A673 (cell line): ENCODE results near the gene C1R. TPM values are rescaled to one million over a fixed set of nuclear protein-coding genes. Genes with fewer than 3 reads are reported as not detected.

ENCODE experiments used
- BruUV-seq: library from RNA; stranded (reverse); fragments of 400-500 nt; replicated peaks from 2 replicates; lab custom pipeline; 2021; lab: Mats Ljungman, UMichigan
- CTCF ChIA-PET: fragments of 300-600 bp; sonication (Branson Sonifier 250); formaldehyde crosslinking; loops from one replicate; lab custom pipeline; 2022; ENCODE audit warnings: antibody characterized with exemption; lab: Charles Lee
- POLR2A ChIA-PET: fragments of 300-600 bp; sonication (Branson Sonifier 250); formaldehyde crosslinking; loops from one replicate; lab custom pipeline; 2022; ENCODE audit warnings: antibody characterized with exemption; ENCODE audit not compliant: low non-redundant PET; lab: Charles Lee
- DNase-seq: peaks from one replicate; pipeline ENCODE4 v3.0.0-alpha.2; 2015; ENCODE audit warnings: low spot score
- H3K27ac ChIP-seq: fragments of 200-600 bp; sonication (generic); 2 replicates; pipeline ENCODE4 v1.5.1; 2016; ENCODE audit warnings: mixed run types, low read depth, mild to moderate bottlenecking, mixed read lengths, antibody characterized with exemption, low read length; ENCODE audit not compliant: poor library complexity, severe bottlenecking
- H3K27me3 ChIP-seq: fragments of 200-600 bp; sonication (generic); replicated peaks from 2 replicates; pipeline ENCODE4 v1.6.1; 2017; ENCODE audit warnings: mixed run types, low read depth, mild to moderate bottlenecking, mixed read lengths, antibody characterized with exemption, low read length; ENCODE audit not compliant: insufficient read depth, poor library complexity
- H3K36me3 ChIP-seq: fragments of 200-600 bp; sonication (generic); 2 replicates; pipeline ENCODE4 v1.6.1; 2016; ENCODE audit warnings: mixed run types, mild to moderate bottlenecking, mixed read lengths, antibody characterized with exemption, low read length; ENCODE audit not compliant: insufficient read depth, poor library complexity, severe bottlenecking
- H3K4me1 ChIP-seq: fragments of 200-600 bp; sonication (generic); 2 replicates; pipeline ENCODE4 v1.6.1; 2017; ENCODE audit warnings: mixed run types, mild to moderate bottlenecking, mixed read lengths, antibody characterized with exemption, low read length; ENCODE audit not compliant: insufficient read depth, poor library complexity, severe bottlenecking
- H3K4me3 ChIP-seq: fragments of 200-600 bp; sonication (generic); 2 replicates; pipeline ENCODE4 v1.5.1; 2016; ENCODE audit warnings: low read depth, mixed run types, mild to moderate bottlenecking, mixed read lengths, low read length; ENCODE audit not compliant: poor library complexity, severe bottlenecking
- H3K9me3 ChIP-seq: fragments of 200-600 bp; sonication (generic); 2 replicates; pipeline ENCODE4 v1.6.1; 2016; ENCODE audit warnings: mixed run types, low read depth, mild to moderate bottlenecking, mixed read lengths, antibody characterized with exemption, low read length; ENCODE audit not compliant: poor library complexity, severe bottlenecking
- CTCF ChIP-seq: fragments of 300-800, 200-600 bp; sonication (generic); conservative IDR thresholded peaks from 2 replicates; pipeline ENCODE4 v1.5.1; 2017; ENCODE audit warnings: low read depth, mild to moderate bottlenecking, antibody characterized with exemption, low read length, moderate library complexity, mixed read lengths
- EZH2 ChIP-seq: fragments of 200-600 bp; sonication (generic); IDR thresholded peaks from 2 replicates; pipeline ENCODE4 v1.6.1; 2017; ENCODE audit warnings: borderline replicate concordance, low read depth, mild to moderate bottlenecking, mixed read lengths, antibody characterized with exemption, low read length; ENCODE audit not compliant: poor library complexity, severe bottlenecking
- intact Hi-C: fragments of 100-400 bp; cut with micrococcal nuclease; formaldehyde crosslinking; loops from one replicate; pipeline ENCODE4 v1.10.0; 2022; ENCODE audit not compliant: unreplicated experiment
- total RNA-seq: library from RNA; stranded (reverse); gene quantifications from 2 replicates; pipeline ENCODE4 v1.2.3, GENCODE V29; 2021

Gene C1R
- total RNA-seq, 1 experiment from 2014 or later = 10.9 TPM

DNA sequence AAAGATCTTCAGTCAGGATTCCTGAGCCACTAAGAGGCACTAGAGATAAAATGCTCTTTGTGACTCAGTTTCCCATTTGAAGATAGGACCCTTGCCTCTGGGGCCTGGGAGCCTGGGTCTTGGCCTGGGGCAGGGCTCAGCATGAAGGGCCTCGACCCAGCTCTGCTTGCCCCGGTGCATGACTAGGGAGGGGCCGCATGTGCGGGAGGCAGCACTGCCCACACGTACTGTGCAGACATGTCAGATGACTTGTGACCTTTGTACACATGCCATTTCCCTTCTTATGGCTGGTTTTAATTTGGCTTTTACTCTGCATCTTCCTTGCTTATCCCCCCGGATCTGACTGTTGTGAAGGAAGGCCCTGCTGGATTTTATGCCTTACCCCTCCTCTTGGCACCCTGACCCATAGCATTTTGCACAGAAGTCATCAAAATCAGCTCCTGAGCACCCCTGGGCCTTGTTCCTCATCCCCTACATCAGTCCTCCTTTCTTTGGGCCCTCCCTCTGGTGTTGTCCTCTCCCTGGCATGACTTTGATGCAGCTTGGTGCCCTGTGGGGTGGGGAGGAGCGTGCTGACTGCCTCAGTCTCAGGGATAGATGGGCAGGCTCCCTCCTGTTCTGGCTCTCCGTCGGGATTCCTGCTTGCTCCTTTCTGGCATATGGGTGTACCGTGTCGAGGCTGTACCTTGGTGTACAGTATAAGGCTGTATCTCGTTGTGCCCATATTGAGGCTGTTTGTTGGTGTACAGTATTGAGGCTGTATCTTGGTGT lies 42.3 kb upstream of the C1R start:
- Histone ChIP-seq H3K27me3 (no peaks in the 10 kb centered on the region), H3K4me3 (no peak overlapping the region), H3K4me1 (no peaks in the 10 kb centered on the region), H3K36me3 (no peaks in the 10 kb centered on the region), H3K27ac (no peak overlapping the region), H3K9me3 (no peaks in the 10 kb centered on the region)
- intact Hi-C loops = no loop called here
- POLR2A ChIA-PET = no interaction called here
- no TSS peak for BruUV-seq
- CTCF ChIA-PET = no interaction called here
- TF ChIP-seq CTCF (no peak), EZH2 (no peak)
- no peak for DNase-seq

DNA sequence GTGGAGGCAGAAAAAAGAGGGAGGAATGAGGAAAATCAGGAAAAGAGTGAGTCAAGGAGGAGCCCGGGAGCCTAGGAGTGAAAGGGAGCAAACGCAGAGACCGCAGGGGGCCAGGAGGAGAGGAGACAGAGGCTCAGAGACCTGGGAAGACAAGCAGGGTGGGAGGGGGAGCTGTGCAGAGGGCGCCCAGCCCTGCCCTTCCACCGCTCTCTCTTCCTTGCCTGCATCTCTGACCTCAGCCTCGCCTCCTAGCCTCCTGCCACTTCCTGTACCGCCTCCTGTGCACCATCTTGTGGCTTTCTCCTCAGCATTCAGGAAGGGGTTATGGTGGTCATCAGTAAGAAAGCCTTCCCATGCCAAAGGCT lies 39.2 kb upstream of the C1R start:
- intact Hi-C loops = no loop called here
- ChIA-PET POLR2A (no interaction called here), CTCF (no interaction called here)
- Histone ChIP-seq H3K27me3 (no peaks in the 10 kb centered on the region), H3K36me3 (no peaks in the 10 kb centered on the region), H3K27ac (no peak overlapping the region), H3K4me1 (no peaks in the 10 kb centered on the region), H3K4me3 (peak overlapping the region; percentile 59), H3K9me3 (no peaks in the 10 kb centered on the region)
- no TSS peak for BruUV-seq
- no peak for DNase-seq
- TF ChIP-seq CTCF (no peak), EZH2 (no peak)

- Histone ChIP-seq H3K4me3 (peak overlapping the region; percentile 59), H3K4me1 (no peaks in the 10 kb centered on the region), H3K27me3 (no peaks in the 10 kb centered on the region), H3K9me3 (no peaks in the 10 kb centered on the region), H3K27ac (peak overlapping the region; percentile 58), H3K36me3 (no peaks in the 10 kb centered on the region)
- ChIA-PET CTCF (no interaction called here), POLR2A (no interaction called here)
- TF ChIP-seq EZH2 (no peak), CTCF (no peak)
- intact Hi-C loops = no loop called here
- no TSS peak for BruUV-seq
- peak; percentile 10 for DNase-seq
Measured at GRCh38 chr12:7130701-7131501, 38.7 kb upstream of the C1R start.
